Large intestine (tissue), 3 donors: Measurements from ENCODE around the gene ADARB2. TPM values are rescaled to one million over a fixed set of nuclear protein-coding genes. Genes with fewer than 3 reads are reported as not detected.

Source experiments
- DNase-seq, 2 donors: peaks; one replicate each; pipeline versions ENCODE4 v3.0.0 to v3.0.0-alpha.2; 2013
- H3K27ac ChIP-seq: one replicate; pipeline ENCODE4 v1.5.1; 2013; ENCODE audit warnings: low read length
- H3K27me3 ChIP-seq: 2 replicates; pipeline ENCODE4 v1.6.1; 2013; ENCODE audit warnings: low read length; ENCODE audit not compliant: control insufficient read depth, insufficient read depth
- H3K36me3 ChIP-seq: 2 replicates; pipeline ENCODE4 v1.6.1; 2013; ENCODE audit warnings: low read length; ENCODE audit not compliant: control insufficient read depth, insufficient read depth
- H3K4me1 ChIP-seq: one replicate; pipeline ENCODE4 v1.6.1; 2013; ENCODE audit warnings: low read length; ENCODE audit not compliant: control insufficient read depth, insufficient read depth
- H3K4me3 ChIP-seq: one replicate; pipeline ENCODE4 v1.5.1; 2013; ENCODE audit warnings: low read length
- H3K9me3 ChIP-seq: one replicate; pipeline ENCODE4 v1.6.1; 2013; ENCODE audit warnings: mild to moderate bottlenecking, low read depth, low read length, moderate library complexity; ENCODE audit not compliant: control insufficient read depth
- WGBS: methylation state at CpG from one replicate; pipeline ENCODE4 v1.1.5; 2013; ENCODE audit warnings: low lambda C conversion rate; ENCODE audit not compliant: insufficient coverage; 5-methylcytosine and 5-hydroxymethylcytosine counted together
- polyA plus RNA-seq: library from polyadenylated mRNA; unstranded; fragments of 120-200 nt; gene quantifications from one replicate; pipeline ENCODE4 v1.2.1, GENCODE V29; 2013

The ADARB2 gene
- polyA plus RNA-seq, 1 donor: 0.52 TPM

DNA sequence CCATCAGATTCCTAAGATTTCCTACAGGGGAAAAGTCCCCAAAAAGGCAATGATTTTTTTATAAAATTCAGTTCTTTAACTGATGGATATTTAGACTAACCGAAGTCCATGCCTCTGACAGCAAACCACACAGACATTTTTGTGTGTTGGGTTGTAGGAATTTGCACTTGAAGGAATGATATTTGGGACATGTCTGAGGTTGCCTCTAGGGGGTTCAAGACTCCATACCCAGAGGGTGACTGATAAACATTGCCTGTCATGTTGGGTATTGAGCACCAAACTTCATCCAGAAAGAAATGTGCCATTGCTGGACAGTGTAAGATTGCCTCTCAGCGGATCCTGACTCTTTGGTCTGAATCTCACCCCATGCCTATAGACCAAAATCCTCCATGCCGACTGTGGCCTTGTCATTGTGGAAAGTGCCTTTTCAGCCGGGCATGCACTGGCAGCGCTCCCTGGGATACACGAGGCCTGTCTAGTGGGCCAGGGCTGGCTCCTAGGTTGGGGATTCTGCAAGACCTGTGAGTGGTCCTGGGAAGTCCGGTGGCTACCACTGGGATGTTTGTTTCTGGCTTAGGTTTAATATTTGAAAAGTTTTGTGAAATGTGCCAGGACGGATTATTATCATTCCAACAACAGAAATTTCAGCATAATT lies 428.2 kb downstream of the ADARB2 start:
- Histone ChIP-seq H3K27ac (no peak overlapping the region), H3K4me3 (no peak overlapping the region), H3K4me1 (no peaks in the 10 kb centered on the region), H3K9me3 (no peaks in the 10 kb centered on the region), H3K36me3 (no peaks in the 10 kb centered on the region), H3K27me3 (no peaks in the 10 kb centered on the region)
- DNase-seq: no peak
- 100% methylated on average over 1 of the region's 8 CpGs for WGBS

DNA sequence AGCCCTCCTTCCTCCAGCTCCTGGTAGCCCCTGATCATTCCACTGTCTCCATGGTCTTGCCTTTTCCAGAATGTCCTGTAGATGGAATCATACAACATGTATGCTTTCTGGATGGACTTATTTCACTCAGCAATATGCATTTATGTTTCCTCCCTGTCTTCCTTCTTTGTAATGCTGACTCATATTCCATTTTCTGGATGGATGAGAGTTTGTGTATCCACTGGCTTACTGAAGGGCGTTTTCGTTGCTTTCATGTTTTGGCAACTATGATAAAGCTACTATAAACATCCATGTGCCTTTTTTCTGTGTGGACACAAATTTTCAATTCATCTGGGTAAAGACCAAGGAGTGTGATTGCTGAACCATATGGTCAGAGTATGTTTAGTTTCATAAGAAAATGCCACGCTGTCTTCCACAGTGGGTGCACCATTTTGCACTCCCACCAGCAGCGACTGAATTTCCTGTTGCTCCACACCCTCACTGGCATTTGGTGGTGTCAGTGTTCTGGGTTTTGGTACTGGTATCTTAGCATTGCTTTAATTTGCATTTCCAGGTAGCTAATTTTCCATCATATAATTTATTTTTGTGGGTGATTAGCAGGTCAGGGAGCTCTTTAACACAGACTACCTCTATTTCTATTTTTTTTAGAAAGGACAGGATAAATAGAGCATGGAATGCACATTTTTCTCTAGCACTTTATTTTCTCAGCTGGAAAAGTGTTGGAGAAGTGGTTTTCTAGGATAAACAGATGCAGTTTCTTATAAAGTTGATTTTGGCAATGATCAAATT lies 429.0 kb downstream of the ADARB2 start:
- Histone ChIP-seq H3K36me3 (no peaks in the 10 kb centered on the region), H3K4me3 (no peak overlapping the region), H3K27me3 (no peaks in the 10 kb centered on the region), H3K4me1 (no peaks in the 10 kb centered on the region), H3K27ac (no peak overlapping the region), H3K9me3 (no peaks in the 10 kb centered on the region)
- 70% methylated on average over 2 of the region's 4 CpGs for WGBS
- no peak for DNase-seq

DNA sequence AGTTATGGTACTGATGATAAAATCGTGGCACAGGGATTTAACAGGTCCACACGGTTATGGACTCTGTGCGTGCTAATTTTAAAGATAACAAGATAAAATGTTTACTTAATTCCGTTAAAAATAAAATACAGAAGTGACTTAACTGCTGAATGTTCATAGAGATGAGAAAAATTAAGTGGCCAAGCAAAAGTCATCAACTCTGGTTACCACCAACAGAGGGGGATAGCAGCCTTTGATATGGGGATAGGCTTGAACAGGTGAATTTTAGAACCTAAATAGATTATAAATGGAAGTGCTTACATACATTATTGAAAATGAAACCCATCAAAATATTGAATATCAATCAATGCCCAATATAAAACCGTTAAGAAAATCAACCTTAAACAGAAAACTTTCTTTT lies 436.2 kb downstream of the ADARB2 start:
- Histone ChIP-seq H3K36me3 (no peaks in the 10 kb centered on the region), H3K4me1 (no peaks in the 10 kb centered on the region), H3K27ac (no peak overlapping the region), H3K4me3 (no peak overlapping the region), H3K9me3 (no peaks in the 10 kb centered on the region), H3K27me3 (no peaks in the 10 kb centered on the region)
- 63% methylated on average over 5 of the region's 5 CpGs for WGBS
- DNase-seq: no peak

DNA sequence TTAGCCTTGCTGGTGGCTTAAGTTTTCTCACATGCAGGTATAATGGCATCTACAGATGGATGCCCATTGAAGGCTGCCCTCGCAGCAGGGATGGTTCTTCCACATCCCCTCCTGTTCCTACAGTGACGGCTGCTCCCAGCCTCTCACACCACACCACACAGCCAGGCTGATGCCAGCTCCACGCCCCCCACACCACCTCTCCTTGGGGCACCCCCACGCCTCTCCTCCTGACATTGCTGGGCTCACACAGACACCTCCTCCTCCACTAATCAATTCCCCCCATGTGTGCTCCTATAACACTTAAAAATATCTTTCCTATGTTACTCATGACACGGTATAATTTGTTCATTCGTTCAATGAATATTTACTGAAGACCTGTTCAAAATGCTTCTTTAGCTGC lies 437.1 kb downstream of the ADARB2 start:
- Histone ChIP-seq H3K4me3 (no peak overlapping the region), H3K9me3 (no peaks in the 10 kb centered on the region), H3K27me3 (no peaks in the 10 kb centered on the region), H3K27ac (no peak overlapping the region), H3K36me3 (no peaks in the 10 kb centered on the region), H3K4me1 (no peaks in the 10 kb centered on the region)
- no peak for DNase-seq
- WGBS: no CpG with 5 or more reads among the region's 6 CpGs

DNA sequence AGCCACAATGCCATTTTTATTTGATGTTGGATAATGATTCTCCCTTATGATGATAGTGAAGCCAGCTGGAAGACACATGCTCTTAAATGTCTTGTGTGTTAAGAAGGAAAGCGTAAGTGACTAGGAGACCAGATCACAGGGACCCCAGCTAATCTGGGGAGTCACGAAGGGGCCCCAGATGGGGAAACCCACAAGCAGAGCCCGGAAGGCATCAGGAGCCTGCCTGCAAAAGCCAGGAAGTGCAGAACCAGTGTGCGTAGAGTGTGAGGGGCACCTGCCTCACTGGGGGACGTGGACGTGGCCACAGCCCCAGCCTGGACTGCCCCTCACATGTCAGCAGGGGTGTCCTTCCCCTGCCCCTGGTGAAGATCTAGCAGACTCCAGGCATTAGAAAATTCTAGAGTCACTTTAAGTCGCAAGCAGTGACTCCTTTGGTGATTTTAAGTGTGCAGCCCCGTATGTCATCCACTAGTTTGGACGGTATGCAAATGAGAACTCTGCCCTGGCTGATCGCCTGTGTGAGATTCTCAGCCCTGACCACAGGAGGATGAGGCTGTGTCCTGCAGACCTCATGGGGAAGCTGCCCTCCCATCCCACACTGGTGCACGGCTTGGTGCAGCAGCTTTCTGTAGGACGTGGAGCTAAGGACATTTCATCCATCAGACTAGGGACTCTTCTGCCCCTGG lies 438.1 kb downstream of the ADARB2 start:
- no peak overlapping the region for H3K4me3 ChIP-seq
- no peak for DNase-seq
- H3K4me1 ChIP-seq: no peaks in the 10 kb centered on the region
- WGBS: no CpG with 5 or more reads among the region's 12 CpGs
- no peaks in the 10 kb centered on the region for H3K36me3 ChIP-seq
- H3K27me3 ChIP-seq: no peaks in the 10 kb centered on the region
- no peak overlapping the region for H3K27ac ChIP-seq
- H3K9me3 ChIP-seq: no peaks in the 10 kb centered on the region

DNA sequence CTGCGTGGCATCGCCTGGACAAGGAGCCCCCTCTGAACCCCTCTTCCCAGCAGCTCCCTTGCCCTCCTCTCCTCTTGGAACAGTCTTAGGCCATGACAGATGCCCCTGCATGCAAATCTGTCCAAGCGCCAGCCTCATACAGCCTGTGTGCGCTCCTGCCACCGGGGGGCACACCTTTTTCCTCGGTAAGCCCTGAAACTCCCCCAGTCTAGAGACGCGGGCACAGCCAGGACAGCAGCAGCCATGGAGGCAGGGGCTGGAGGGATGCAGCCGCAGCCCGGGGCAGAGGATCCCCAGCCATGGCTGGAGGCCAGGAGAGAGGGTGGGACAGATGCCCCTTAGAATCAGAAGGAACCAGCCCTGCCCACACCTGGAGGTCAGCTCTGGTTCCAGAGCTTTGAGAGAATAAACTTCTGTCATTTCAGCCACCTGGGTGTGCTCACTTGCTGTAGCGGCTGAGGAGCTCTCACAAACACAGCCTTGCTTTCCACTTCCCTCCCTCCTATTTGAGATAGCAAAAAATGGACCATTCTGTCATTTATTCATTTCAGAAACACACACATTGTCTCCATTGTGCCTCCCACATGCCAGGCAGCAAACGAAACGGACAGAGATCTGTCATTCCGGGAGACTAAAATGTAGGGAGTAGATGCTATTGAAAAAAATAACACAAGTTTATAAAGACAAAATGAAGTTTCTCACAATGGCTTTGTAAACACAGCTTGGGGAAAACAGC lies 439.6 kb downstream of the ADARB2 start:
- H3K9me3 ChIP-seq: no peaks in the 10 kb centered on the region
- H3K4me3 ChIP-seq: no peak overlapping the region
- 100% methylated on average over 1 of the region's 14 CpGs for WGBS
- H3K4me1 ChIP-seq: no peaks in the 10 kb centered on the region
- no peaks in the 10 kb centered on the region for H3K36me3 ChIP-seq
- no peak overlapping the region for H3K27ac ChIP-seq
- DNase-seq: no peak
- no peaks in the 10 kb centered on the region for H3K27me3 ChIP-seq

DNA sequence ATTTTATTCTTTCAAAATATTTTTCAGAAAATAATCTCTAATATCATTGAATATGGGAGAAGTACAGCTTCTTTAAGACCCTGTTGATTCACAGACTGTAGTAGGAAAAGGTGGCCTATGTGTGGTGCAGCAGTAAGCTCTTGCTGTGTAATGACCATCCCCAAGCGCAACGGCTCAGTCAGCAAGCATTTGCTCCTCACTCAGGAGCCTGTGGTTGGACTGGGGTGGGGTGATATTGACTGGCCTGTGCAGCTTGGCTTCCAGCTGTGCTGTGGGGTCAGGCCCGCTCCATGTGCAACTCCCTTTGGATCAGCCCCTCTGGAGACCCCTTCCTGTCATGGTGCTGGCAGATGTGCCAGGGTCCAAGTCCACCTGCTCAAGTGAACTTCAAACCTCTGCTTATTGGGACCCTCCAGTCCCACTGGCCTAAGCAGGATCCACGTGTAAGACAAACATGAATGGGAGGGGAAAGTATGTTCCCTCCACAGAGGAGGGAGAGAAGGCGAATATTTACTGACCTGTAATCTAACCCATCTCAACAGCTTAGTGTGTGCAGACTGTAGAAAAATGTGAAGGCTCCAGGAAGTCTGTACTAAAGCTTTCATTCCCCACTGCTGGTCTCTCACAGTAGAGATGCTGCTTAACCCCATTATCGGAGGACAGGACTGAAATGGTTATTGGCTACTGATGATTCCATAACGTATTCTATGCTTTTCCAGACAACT lies 441.4 kb downstream of the ADARB2 start:
- Histone ChIP-seq H3K36me3 (no peaks in the 10 kb centered on the region), H3K9me3 (no peaks in the 10 kb centered on the region), H3K27ac (no peak overlapping the region), H3K27me3 (no peaks in the 10 kb centered on the region), H3K4me1 (no peaks in the 10 kb centered on the region), H3K4me3 (no peak overlapping the region)
- no peak for DNase-seq
- no CpG with 5 or more reads among the region's 7 CpGs for WGBS

DNA sequence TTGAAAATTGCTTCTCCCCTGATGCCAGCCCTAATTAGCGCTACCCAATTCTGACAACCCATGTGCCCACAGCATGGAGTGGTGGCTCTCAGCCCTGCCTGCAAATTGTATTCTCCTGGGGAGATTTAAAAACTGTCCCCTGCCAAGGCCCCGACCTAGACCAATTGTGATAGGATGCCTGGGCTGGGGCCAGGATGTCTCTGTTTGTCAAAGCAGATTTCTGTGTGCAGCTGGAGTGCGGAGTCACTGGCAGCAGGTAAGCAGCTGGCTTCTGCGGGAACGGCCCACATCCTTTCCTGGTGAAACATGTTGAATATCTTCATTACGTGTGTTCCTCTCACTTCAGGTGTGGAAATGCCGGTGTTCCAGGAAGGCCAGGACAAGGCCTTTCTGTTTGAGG lies 442.6 kb downstream of the ADARB2 start:
- no peaks in the 10 kb centered on the region for H3K9me3 ChIP-seq
- no peak overlapping the region for H3K4me3 ChIP-seq
- no CpG with 5 or more reads among the region's 7 CpGs for WGBS
- H3K36me3 ChIP-seq: no peaks in the 10 kb centered on the region
- no peaks in the 10 kb centered on the region for H3K4me1 ChIP-seq
- DNase-seq: no peak
- H3K27me3 ChIP-seq: no peaks in the 10 kb centered on the region
- no peak overlapping the region for H3K27ac ChIP-seq

DNA sequence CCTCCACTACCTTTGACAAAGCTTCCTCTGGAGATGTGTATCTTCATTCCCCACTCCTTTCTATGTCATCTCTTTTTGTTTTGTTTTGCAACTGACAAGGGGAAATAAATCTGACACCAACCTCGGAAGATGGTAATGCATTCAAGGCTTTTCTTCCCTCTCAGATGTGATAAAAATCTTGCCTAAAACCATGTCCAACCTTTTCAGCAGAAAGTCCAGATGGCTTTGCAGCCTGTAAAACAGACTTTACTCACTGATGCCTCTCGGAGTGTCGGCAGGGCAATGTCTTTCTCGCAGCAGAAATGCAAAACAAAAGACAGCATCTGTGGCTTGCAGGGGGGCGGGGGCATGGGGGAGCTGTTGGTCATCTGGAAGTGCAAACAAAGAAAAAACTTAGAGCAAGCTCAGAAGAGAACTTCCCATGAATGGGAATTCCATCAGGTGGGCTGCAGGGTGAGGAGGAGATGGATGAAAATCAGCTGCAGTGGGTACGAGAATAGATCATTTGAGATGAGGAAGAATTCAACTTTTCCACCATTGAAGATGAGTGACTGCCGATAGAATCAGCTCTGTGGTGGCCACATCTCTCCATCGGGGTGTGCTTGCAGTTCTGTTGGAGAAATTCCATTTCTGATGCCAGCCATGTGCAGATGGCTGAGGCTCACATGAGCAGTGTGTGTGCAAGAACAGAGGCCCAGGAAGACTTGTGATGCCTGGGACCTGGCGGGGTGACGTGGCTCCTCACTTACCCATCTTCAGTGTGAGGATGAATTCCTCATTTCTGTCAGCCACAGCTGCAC lies 443.5 kb downstream of the ADARB2 start:
- Histone ChIP-seq H3K4me1 (no peaks in the 10 kb centered on the region), H3K4me3 (no peak overlapping the region), H3K9me3 (no peaks in the 10 kb centered on the region), H3K27me3 (no peaks in the 10 kb centered on the region), H3K27ac (no peak overlapping the region), H3K36me3 (no peaks in the 10 kb centered on the region)
- no peak for DNase-seq
- WGBS: 80% methylated on average over 1 of the region's 10 CpGs
